Keratinocyte (primary cell): ENCODE measurements around the gene NUDT3.

Experiments
- CTCF ChIP-seq, 3 experiments: IDR thresholded peaks in 1 of 3; conservative IDR thresholded peaks in 1 of 3; optimal IDR thresholded peaks in 1 of 3; 2 replicates in 2 of 3; 3 replicates in 1 of 3; pipeline versions ENCODE3 to v1.5.1; 2011; ENCODE audit warnings: low read length in 3 of 3, mild to moderate bottlenecking in 3 of 3, moderate library complexity in 2 of 3, control low read depth in 1 of 3, inconsistent platforms in 1 of 3; ENCODE audit not compliant: insufficient read depth in 2 of 3; ENCODE audit errors: extremely low read depth in 1 of 3
- EZH2 ChIP-seq: IDR thresholded peaks from one replicate; pipeline ENCODE4 v1.6.1; 2012; ENCODE audit warnings: inconsistent platforms, mild to moderate bottlenecking, low read length, moderate library complexity

DNA sequence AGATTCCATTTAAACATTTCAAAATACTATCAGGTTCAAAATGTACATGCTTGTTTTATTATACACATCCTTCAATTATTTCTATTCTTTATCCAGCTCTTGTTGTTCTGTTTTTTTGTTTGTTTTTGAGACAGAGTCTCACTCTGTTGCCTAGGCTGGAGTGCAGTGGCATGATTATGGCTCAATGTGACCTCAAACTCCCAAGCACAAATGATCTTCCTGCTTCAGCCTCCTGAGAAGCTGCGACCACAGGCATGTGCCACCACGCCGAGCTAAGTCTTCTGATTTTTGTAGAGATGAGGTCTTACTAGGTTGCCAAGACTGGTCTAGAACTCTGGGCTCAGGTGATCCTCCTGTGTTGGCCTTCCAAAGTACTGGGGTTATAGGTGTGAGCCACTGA lies 99.5 kb downstream of the NUDT3 start:
- TF ChIP-seq CTCF (optimal IDR thresholded peaks at IDR 0.05 in 1 of 3, IDR thresholded peaks at IDR 0.05 in 1 of 3, conservative IDR thresholded peaks at IDR 0.05 in 1 of 3; ENCODE audit: extremely low read depth in 1 of 3, insufficient read depth in 2 of 3, low read length in 3 of 3) (no peak), EZH2 (no peak)
